Measurements from ENCODE around the gene HDX.
"Not testable (repeated sequence)": the region's sequence is repeated elsewhere in the genome, so short reads cannot be mapped to it uniquely, and the experiment has no call there.

Gene HDX

DNA sequence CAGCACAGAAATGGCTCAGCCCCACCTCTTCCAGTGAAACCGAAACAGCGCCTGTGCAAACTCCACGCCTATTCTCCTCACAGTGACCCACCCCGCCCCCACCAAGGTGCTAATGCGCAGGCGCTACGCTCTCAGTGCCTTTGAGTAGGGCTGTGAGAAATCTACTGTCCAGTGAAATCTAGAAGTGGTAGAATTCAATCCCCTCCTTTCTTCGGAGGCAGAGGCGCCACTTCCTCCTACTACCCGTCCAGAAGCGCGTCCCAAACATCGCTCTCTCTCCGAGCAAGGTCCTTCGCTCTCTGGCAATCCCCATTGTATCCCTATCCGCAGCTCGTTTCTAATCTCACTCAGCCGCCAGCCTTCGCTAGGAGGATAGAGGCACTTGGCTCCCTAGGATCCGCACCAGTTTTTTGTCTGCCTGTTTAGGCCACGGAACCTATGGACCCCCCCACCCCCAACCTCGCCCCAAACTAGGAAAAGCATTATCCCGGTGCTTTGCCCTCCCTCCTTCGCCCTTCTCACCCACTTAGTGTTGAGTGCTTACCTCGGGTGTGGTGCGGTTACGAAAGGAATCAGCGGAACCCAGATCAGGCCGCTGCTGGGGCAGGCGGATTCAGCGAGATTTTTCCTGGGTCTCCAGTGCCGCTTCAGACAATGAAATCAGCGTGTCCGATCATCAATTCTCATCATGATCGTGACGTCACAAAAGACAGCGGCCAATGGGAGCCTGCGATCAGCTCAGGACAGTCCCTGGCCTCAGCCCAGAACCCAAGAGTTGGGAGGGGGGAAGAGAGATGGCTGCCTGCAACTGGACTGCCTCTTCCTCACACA lies at the start of gene HDX:
TSS of gene HDX (minus strand) at position 656 of the 831 bp plus-strand sequence. CDS start 27,056 bp downstream, outside the sequence.
- peak; percentile 54 for DNase-seq

- DNase-seq: not testable (repeated sequence)
These were observed 39.1 kb upstream of the HDX start for GRCh38 chrX:84541315-84541714.

GRCh38 chrX:84537627-84538026 lies 35.4 kb upstream of the HDX start:
- DNase-seq: not testable (repeated sequence)

DNA sequence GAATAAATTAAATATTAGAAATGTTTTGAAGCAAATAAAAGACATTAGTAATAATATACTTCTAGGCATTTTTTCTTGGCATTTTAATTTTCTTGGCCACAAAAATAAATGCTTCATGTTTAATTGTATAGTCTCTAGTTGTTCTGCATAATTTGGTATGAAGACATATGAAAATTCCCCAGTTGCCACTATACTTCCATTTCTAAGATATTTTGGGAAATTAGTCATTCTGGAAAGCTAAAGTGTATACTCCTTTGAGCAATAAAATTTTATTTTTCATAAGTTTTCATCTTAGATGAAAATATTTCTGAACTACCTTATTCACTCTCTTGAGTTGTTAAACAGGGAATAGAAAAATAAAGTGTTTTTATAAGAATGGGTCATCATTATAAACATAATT lies 13.8 kb downstream of the HDX start:
- DNase-seq: no peak

GRCh38 chrX:84487365-84488353 lies 14.6 kb downstream of the HDX start:
- DNase-seq: no peak

- DNase-seq: no peak
These were observed 23.2 kb downstream of the HDX start for GRCh38 chrX:84479086-84479485.

DNA sequence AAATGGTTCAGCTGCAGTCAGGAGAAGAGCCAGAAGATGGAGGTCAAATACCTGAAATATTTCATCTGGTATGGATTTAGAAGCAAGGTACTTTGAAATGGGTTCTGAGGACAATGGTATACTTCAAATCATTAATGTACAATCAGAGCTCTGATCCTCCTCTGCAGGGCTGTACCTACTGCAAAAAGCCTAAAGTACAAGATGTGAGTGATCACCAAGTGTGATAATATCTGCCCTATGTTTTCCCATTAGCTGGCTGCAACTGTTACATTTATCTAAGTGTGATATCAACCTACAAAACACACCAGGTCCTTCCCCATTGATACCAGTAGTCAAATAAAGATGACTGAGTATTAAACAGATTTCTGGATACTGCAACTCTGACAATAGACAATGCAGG lies 25.1 kb downstream of the HDX start:
- no peak for DNase-seq

- no peak for DNase-seq
These were observed 26.7 kb downstream of the HDX start for GRCh38 chrX:84475596-84475995.

DNA sequence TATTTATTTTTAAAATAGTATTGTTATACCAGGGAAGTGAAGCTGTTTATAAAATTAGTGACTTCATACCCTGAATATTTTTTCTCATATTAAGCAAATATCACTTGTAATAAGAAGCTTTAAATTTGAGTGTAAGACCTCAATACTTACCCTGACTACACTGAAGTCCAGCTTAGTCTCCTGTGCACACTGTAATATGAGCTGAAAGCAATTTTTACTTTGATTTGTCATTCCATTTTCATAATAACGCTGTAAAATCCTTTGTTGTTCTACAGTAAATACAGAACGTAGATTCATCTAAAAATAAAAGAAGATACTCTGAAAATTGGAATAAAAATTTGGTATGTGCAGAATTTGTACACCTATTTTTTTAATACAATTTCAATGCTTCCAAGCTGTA lies 27.2 kb downstream of the HDX start:
- DNase-seq: no peak

GRCh38 chrX:84469226-84469625 lies 33.0 kb downstream of the HDX start:
- DNase-seq: no peak

DNA sequence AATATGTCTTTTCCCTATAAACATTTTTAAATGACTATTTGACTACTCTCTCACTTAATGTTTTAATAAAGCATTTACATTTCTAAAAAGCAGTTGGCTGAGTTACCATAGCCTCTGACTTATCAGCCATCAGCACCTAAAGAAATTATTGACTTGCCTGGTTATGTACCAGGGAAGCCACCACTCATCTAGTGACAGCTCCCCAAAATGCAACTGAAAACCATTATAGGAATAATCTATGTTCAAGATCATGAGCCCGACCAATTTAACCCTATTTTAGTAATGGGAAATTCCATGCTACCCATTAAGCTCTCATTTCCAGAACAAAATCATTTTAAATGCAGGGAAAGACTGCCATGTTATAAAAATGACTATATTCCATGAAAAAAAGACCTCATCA lies 34.4 kb downstream of the HDX start:
- DNase-seq: no peak

DNA sequence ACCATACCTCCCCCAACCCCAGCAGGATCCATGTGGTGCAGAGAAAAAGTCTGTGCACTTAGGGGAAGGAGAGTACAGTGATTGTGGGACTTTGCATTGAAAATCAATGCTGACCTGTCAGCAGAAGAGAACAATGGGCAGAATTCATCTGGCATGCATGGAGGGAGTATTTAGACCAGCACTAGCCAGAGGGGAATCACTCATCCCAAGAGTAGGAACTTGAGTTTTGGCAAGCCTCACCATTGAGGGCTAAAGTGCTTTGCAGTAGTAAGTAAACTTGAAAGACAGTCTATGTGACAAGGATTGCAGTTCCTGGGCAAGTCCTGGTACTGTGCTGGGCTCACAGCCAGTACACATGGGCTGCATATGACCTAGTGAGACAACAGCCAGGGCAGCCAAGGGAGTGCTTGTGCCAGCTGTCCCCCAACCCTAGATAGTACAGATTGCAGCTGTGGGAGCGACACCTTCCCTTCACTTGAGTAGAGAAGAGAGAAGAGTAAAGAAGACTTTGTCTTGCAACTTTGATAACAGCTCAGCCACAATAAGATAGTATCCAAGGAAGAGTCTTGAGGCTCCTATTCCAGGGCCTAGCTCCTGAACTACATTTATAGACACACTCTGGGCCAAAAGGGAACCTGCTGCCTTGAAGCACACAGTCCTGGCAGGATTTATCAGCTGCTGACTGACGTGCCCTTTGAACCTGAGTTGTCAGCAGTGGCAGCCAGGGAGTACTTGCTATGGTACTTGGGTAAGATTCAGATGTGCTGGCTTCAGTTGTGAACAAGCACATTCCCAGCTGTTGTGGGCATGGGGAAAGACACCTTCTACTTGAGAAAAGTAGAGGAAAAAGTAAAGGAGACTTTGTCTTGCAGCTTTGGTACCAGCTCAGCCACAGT lies 48.7 kb downstream of the HDX start:
- DNase-seq: no peak

- DNase-seq: no peak
These were observed 61.1 kb downstream of the HDX start for GRCh38 chrX:84441143-84441542.

DNA sequence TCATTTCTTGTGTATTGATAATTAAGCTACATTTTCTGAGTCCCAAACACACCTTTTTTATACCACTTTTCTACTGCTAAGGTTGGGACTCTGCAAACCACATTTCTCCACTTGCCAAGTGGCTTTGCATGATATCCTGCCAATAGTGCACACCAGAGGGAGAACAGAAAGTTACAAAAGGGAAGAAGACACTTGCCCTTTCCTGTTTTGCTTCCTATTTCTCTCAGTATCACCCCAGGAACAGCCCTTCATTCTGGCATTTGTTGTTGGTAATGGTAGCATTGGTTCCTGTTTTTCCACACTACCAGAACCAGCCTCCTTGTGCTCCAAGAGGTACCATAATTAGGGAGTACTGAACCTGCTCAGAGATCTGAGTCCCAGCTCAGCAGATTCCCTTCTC lies 87.1 kb downstream of the HDX start:
- DNase-seq: no peak

GRCh38 chrX:84363663-84364062 lies 138.6 kb downstream of the HDX start:
- no peak for DNase-seq

- DNase-seq: no peak
These were observed 139.2 kb downstream of the HDX start for GRCh38 chrX:84363051-84363450.

- no peak for DNase-seq
These were observed 139.9 kb downstream of the HDX start for GRCh38 chrX:84362184-84362838.

DNA sequence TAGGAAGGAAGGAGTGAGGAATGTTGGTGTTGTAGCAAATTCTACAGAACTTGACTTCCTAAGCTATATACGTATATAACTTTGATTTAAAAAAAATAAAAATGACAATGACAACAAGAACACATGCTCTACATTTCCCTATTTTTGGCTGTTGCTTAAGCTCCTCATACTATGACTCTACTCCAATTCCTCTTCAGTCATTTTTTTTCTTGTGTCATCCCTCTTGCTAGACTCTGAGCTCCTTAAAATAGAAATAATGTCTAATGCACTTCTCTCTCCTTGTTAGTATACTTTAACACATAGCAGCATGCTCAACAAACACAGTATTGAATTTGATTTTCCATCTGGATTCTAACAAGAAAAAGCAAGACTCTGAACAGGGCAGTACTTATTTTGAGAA lies 144.0 kb downstream of the HDX start:
- DNase-seq: no peak

GRCh38 chrX:84357296-84357695 lies 145.0 kb downstream of the HDX start:
- no peak for DNase-seq

DNA sequence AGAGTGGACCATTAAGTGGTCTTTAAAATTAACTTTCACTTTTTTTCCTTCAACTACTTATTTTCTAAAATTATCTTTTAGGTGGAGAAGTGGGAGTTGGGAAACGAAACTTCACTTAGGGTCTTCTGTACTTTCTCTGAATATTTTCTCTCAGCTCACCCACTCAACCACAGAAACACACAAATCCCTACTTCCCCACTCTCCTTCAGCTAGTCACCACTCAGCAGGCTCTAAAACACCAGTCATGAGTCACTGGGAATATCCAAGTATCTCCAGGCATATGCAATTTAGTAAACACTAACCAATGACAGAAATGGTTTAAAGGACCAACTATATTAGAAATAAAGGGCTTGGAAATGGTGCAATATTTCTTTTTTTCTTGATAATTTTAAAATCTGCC lies 161.3 kb downstream of the HDX start:
- no peak for DNase-seq

GRCh38 chrX:84339507-84340364 lies 162.5 kb downstream of the HDX start:
- DNase-seq: no peak
